ENCODE results near the gene ADGRF1.

The ADGRF1 gene

DNA sequence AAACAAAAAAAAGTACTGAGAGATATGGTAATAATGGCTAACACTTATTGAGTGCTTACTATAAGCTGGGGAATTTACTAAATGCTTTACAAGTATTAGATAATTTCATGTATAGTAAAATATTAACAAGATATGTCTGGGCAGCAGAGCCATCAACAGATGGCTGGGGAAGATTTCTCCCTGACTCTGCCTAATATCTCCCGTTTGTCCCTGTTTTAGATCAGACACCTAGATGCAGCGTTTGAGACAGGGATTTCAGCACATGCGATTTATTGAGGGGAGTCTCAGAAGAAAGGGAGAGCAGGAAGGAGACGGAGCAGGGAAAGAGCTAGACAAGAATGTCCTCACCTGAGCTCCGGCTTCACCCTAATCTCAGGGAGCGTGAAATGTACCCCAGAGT is 36.9 kb upstream of the ADGRF1 start:
- no peaks in the 10 kb centered on the region for H3K9me3 ChIP-seq (ENCODE audit: insufficient read depth, low read length)
- H3K4me2 ChIP-seq (ENCODE audit: low read length) = no peak overlapping the region
- H4K20me1 ChIP-seq (ENCODE audit: insufficient read depth, low read length) = no peaks in the 10 kb centered on the region
- H3K27me3 ChIP-seq (ENCODE audit: low read depth, low read length) = peaks cover 70% of the 10 kb centered on the region
- TF ChIP-seq, protein P1, sequence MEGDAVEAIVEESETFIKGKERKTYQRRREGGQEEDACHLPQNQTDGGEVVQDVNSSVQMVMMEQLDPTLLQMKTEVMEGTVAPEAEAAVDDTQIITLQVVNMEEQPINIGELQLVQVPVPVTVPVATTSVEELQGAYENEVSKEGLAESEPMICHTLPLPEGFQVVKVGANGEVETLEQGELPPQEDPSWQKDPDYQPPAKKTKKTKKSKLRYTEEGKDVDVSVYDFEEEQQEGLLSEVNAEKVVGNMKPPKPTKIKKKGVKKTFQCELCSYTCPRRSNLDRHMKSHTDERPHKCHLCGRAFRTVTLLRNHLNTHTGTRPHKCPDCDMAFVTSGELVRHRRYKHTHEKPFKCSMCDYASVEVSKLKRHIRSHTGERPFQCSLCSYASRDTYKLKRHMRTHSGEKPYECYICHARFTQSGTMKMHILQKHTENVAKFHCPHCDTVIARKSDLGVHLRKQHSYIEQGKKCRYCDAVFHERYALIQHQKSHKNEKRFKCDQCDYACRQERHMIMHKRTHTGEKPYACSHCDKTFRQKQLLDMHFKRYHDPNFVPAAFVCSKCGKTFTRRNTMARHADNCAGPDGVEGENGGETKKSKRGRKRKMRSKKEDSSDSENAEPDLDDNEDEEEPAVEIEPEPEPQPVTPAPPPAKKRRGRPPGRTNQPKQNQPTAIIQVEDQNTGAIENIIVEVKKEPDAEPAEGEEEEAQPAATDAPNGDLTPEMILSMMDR (IDR thresholded peaks at IDR 0.05; ENCODE audit: low read depth, low read length) = no peak
- TF ChIP-seq EZH2phosphoT487 (IDR thresholded peaks at IDR 0.05; ENCODE audit: low read depth) = no peak
- no peak overlapping the region for H3K27ac ChIP-seq (ENCODE audit: low read length)
- no peaks in the 10 kb centered on the region for H3K36me3 ChIP-seq (replicated peaks; ENCODE audit: low read depth, low read length)
- H3K79me2 ChIP-seq (ENCODE audit: low read length) = no peaks in the 10 kb centered on the region
- no peak overlapping the region for H2AFZ ChIP-seq (ENCODE audit: low read depth, low read length)
- no peak overlapping the region for H3K9ac ChIP-seq (ENCODE audit: low read length)
- H3K4me1 ChIP-seq (ENCODE audit: low read length) = no peaks in the 10 kb centered on the region
- H3K4me3 ChIP-seq (ENCODE audit: low read length) = no peak overlapping the region

DNA sequence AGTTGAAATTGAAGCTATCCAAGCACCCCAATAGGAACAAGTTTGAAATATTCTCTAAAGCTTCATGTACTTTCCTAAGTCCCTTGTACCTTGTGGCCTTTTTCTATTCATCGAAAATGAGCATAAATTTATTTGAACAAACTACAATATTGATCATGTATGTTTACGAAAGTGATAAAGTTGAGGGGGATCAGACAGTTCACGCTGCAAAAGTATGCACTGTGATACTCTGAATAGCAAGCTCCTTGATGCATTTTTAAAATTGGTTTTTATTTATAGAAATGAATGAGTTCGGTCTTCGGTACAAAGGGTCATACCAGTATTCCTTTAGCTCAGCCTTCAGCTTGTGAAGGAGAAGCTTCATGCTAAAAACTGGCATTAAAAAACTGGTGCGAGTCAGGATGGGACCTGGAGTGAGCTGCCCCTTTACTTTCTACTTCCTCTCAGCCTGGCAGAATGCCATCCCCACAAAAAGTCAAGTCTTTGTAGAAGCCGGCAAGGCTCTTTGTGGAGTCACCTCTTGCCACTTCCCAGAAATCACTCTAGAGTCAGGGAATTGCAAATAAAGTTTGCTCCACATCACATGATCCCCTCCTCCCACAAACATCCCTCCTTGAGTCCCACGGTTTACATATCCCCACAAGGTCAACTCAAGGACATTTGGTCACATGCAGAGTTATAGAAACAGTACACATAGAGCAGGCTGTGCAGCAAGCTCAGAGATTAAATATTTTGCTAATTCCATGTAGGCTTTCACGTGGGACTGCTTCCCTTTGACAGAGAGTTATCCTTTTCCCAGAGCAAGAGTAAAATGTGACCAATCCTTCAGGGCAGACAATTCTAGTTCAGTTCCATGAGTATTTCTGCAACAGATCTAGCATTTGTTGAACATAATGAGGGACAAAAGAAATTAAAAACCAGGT is 34.6 kb upstream of the ADGRF1 start:
- Histone ChIP-seq H3K9ac (ENCODE audit: low read length) (no peak overlapping the region), H2AFZ (ENCODE audit: low read depth, low read length) (no peak overlapping the region), H3K4me2 (ENCODE audit: low read length) (no peak overlapping the region), H3K4me3 (ENCODE audit: low read length) (no peak overlapping the region), H3K27ac (ENCODE audit: low read length) (no peak overlapping the region), H3K27me3 (ENCODE audit: low read depth, low read length) (peaks cover 64% of the 10 kb centered on the region), H3K9me3 (ENCODE audit: insufficient read depth, low read length) (no peaks in the 10 kb centered on the region), H3K4me1 (ENCODE audit: low read length) (no peaks in the 10 kb centered on the region), H3K79me2 (ENCODE audit: low read length) (no peaks in the 10 kb centered on the region), H3K36me3 (replicated peaks; ENCODE audit: low read depth, low read length) (no peaks in the 10 kb centered on the region), H4K20me1 (ENCODE audit: insufficient read depth, low read length) (no peaks in the 10 kb centered on the region)
- TF ChIP-seq EZH2phosphoT487 (IDR thresholded peaks at IDR 0.05; ENCODE audit: low read depth) = no peak
- TF ChIP-seq, protein P1 (IDR thresholded peaks at IDR 0.05; ENCODE audit: low read depth, low read length) = no peak

DNA sequence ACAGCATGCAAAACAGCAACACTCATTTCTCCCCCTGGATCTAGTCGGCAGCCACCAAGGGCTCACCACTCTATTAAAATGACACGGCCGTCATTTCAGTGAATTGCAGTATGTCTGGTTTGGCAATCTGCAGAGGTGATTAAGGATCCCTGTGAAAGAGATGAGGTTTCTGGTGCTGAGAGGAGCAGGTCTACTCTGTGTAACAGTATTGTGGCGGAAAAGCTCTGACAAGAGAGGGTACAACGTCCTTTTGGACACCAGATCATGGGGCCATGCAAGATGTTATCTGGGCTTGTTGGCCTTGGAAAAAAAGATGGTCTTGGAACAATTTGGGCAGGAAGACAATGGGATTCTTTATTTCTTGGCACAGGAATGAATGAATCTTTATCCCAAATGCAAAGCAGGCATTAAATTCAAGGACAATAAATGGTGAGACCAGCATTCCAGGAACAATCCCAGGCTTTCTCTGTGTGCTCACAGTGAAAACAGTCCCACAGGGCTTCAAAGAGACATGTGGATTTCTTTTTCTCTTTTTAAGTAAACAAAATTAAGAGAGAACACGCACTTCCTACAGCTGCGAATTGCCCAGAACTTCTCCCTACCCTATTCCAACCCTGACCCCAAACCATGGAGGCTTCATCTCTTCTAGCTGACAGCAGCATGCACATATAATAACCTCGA is 33.7 kb upstream of the ADGRF1 start:
- Histone ChIP-seq H3K27ac (ENCODE audit: low read length) (no peak overlapping the region), H3K36me3 (replicated peaks; ENCODE audit: low read depth, low read length) (no peaks in the 10 kb centered on the region), H3K27me3 (ENCODE audit: low read depth, low read length) (peaks cover 62% of the 10 kb centered on the region), H3K4me3 (ENCODE audit: low read length) (no peak overlapping the region), H2AFZ (ENCODE audit: low read depth, low read length) (no peak overlapping the region), H3K4me2 (ENCODE audit: low read length) (no peak overlapping the region), H3K4me1 (ENCODE audit: low read length) (no peaks in the 10 kb centered on the region), H3K9ac (ENCODE audit: low read length) (no peak overlapping the region), H3K9me3 (ENCODE audit: insufficient read depth, low read length) (no peaks in the 10 kb centered on the region), H4K20me1 (ENCODE audit: insufficient read depth, low read length) (no peaks in the 10 kb centered on the region), H3K79me2 (ENCODE audit: low read length) (no peaks in the 10 kb centered on the region)
- TF ChIP-seq EZH2phosphoT487 (IDR thresholded peaks at IDR 0.05; ENCODE audit: low read depth) = no peak
- TF ChIP-seq, protein P1 (IDR thresholded peaks at IDR 0.05; ENCODE audit: low read depth, low read length) = no peak

DNA sequence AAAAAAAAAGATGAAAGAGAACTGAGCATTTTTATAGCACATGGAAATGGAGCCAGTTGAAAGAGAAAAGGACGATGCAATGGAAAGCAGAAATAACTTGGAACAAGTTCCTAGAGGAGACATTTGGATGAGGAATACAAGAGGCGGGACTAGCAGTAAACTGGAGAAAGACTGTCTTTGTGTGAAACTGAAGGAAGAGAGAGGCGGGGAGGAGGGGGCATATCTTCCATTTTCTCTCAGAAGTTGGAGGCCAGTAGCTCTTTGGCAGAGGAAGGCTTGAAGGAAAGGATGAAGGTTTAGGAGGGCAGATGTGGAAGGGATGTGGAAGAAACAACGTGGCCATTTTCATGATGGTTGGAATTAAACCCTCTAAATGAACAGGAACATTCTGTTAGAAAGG is 33.0 kb upstream of the ADGRF1 start:
- H4K20me1 ChIP-seq (ENCODE audit: insufficient read depth, low read length) = no peaks in the 10 kb centered on the region
- H3K36me3 ChIP-seq (replicated peaks; ENCODE audit: low read depth, low read length) = no peaks in the 10 kb centered on the region
- H3K9me3 ChIP-seq (ENCODE audit: insufficient read depth, low read length) = no peaks in the 10 kb centered on the region
- no peak overlapping the region for H3K4me2 ChIP-seq (ENCODE audit: low read length)
- peaks cover 57% of the 10 kb centered on the region for H3K27me3 ChIP-seq (ENCODE audit: low read depth, low read length)
- H2AFZ ChIP-seq (ENCODE audit: low read depth, low read length) = no peak overlapping the region
- no peak overlapping the region for H3K4me3 ChIP-seq (ENCODE audit: low read length)
- H3K4me1 ChIP-seq (ENCODE audit: low read length) = no peaks in the 10 kb centered on the region
- no peaks in the 10 kb centered on the region for H3K79me2 ChIP-seq (ENCODE audit: low read length)
- no peak overlapping the region for H3K27ac ChIP-seq (ENCODE audit: low read length)
- TF ChIP-seq, protein P1 (IDR thresholded peaks at IDR 0.05; ENCODE audit: low read depth, low read length) = no peak
- H3K9ac ChIP-seq (ENCODE audit: low read length) = no peak overlapping the region

All from OCI-LY3 (cell line).